Ishikawa (cell line): ENCODE measurements around the gene SMYD4.

Source experiments
- CEBPB ChIP-seq: IDR thresholded peaks from 2 replicates; pipeline ENCODE4 v1.6.1; 2012
- CREB1 ChIP-seq: IDR thresholded peaks from 2 replicates; pipeline ENCODE4 v1.6.1; 2012; ENCODE audit warnings: low read depth
- EGR1 ChIP-seq: IDR thresholded peaks from 2 replicates; pipeline ENCODE4 v1.6.1; 2012
- EP300 ChIP-seq: IDR thresholded peaks from 2 replicates; pipeline ENCODE4 v1.6.1; 2012; ENCODE audit warnings: borderline replicate concordance
- FOXM1 ChIP-seq: IDR thresholded peaks from 2 replicates; pipeline ENCODE4 v1.6.1; 2012; ENCODE audit warnings: low read depth, borderline replicate concordance
- MAX ChIP-seq: IDR thresholded peaks from 2 replicates; pipeline ENCODE4 v1.6.1; 2012
- NFIC ChIP-seq: IDR thresholded peaks from 2 replicates; pipeline ENCODE4 v1.6.1; 2012
- RAD21 ChIP-seq: IDR thresholded peaks from 2 replicates; pipeline ENCODE4 v1.6.1; 2012; ENCODE audit warnings: low read depth
- REST ChIP-seq: IDR thresholded peaks from 2 replicates; pipeline ENCODE4 v1.6.1; 2012; ENCODE audit warnings: low read depth, mild to moderate bottlenecking
- TAF1 ChIP-seq: IDR thresholded peaks from 2 replicates; pipeline ENCODE4 v1.6.1; 2012; ENCODE audit warnings: low read depth, mild to moderate bottlenecking
- TCF12 ChIP-seq: IDR thresholded peaks from 2 replicates; pipeline ENCODE4 v1.6.1; 2012; ENCODE audit warnings: low read depth
- TEAD4 ChIP-seq: IDR thresholded peaks from 2 replicates; pipeline ENCODE4 v1.6.1; 2012
- USF1 ChIP-seq: IDR thresholded peaks from 2 replicates; pipeline ENCODE4 v1.6.1; 2012
- YY1 ChIP-seq: IDR thresholded peaks from 2 replicates; pipeline ENCODE4 v1.6.1; 2012; ENCODE audit warnings: low read depth
- ZBTB7A ChIP-seq: IDR thresholded peaks from 2 replicates; pipeline ENCODE4 v1.6.1; 2012; ENCODE audit warnings: low read depth

Gene SMYD4

GRCh38 chr17:1872254-1872653 is 42.6 kb upstream of the SMYD4 start:
- no peak for TF ChIP-seq REST
- no peak for TF ChIP-seq CREB1

- TF ChIP-seq EP300 (no peak), USF1 (no peak), RAD21 (no peak), YY1 (no peak), MAX (no peak), FOXM1 (no peak), CREB1 (no peak), REST (no peak), TCF12 (no peak), TAF1 (no peak), NFIC (no peak), ZBTB7A (no peak)
These were observed 42.1 kb upstream of the SMYD4 start for GRCh38 chr17:1871756-1872155.

- TF ChIP-seq YY1 (no peak), TAF1 (no peak), TCF12 (no peak), NFIC (no peak)
These were observed 40.9 kb upstream of the SMYD4 start for GRCh38 chr17:1870592-1870991.

GRCh38 chr17:1868090-1868489 is 38.4 kb upstream of the SMYD4 start:
- no peak for TF ChIP-seq YY1
- no peak for TF ChIP-seq MAX
- TF ChIP-seq FOXM1: no peak
- no peak for TF ChIP-seq ZBTB7A
- no peak for TF ChIP-seq REST
- TF ChIP-seq CEBPB: no peak
- TF ChIP-seq NFIC: no peak
- no peak for TF ChIP-seq TCF12
- TF ChIP-seq TAF1: no peak
- no peak for TF ChIP-seq EGR1
- TF ChIP-seq EP300: no peak
- TF ChIP-seq RAD21: no peak
- TF ChIP-seq USF1: no peak
- TF ChIP-seq TEAD4: no peak
- no peak for TF ChIP-seq CREB1

GRCh38 chr17:1867307-1867706 is 37.6 kb upstream of the SMYD4 start:
- TF ChIP-seq FOXM1 (no peak), CEBPB (no peak)
